ENCODE data around the gene UNC13B.

GRCh38 chr9:35338086-35338485 lies 176.3 kb downstream of the UNC13B start:
- TF ChIP-seq, protein P1, sequence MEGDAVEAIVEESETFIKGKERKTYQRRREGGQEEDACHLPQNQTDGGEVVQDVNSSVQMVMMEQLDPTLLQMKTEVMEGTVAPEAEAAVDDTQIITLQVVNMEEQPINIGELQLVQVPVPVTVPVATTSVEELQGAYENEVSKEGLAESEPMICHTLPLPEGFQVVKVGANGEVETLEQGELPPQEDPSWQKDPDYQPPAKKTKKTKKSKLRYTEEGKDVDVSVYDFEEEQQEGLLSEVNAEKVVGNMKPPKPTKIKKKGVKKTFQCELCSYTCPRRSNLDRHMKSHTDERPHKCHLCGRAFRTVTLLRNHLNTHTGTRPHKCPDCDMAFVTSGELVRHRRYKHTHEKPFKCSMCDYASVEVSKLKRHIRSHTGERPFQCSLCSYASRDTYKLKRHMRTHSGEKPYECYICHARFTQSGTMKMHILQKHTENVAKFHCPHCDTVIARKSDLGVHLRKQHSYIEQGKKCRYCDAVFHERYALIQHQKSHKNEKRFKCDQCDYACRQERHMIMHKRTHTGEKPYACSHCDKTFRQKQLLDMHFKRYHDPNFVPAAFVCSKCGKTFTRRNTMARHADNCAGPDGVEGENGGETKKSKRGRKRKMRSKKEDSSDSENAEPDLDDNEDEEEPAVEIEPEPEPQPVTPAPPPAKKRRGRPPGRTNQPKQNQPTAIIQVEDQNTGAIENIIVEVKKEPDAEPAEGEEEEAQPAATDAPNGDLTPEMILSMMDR (IDR thresholded peaks at IDR 0.05): no peak
- TF ChIP-seq POLR2A (IDR thresholded peaks at IDR 0.05) (no peak), EP300 (IDR thresholded peaks at IDR 0.05) (no peak)
